ENCODE data around the gene PTPRM. TPM values are rescaled to one million over a fixed set of nuclear protein-coding genes. Genes with fewer than 3 reads are reported as not detected.

PTPRM gene
- total and polyA plus RNA-seq, 2 of the 8 experiments (the other 6 are each of a cell fraction or from before 2014, with no cell fraction given), result 4.1 to 7.0 TPM

DNA sequence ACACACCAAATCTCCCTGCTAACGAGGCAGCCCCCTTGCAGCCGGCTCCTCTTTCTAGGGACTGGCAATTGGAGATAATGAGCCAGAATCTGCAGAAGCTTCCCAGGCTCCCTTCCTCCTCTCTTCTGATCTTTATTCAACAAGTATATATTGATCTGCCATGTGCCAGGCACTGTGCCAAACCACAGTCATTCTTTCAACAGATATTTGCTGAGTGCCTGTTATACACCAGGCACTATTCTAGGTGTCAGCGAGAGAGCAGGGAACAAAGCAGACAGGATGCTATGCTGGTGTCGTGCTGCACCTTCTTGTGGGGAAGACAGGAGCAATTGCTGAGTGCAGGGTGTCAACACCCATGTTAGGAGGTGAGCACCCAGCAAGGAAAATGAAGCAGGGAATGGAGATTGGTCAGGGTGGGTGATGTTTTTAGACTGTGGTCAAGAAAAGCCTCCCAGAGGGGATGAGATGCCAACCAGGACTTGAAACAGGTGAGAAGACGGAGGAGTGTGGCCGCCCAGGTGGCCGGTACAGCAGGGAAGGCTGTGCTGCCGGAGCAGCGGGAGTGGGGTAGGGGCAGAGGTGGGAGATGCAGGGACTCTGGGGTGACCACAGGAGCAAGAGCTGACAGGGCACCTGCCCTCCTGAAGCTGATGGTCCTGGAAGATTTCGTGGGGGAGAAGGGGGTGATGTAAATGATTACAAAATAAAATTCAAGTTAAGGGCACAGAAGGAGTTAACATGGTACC, 734.5 kb downstream of the PTPRM start:
- Histone ChIP-seq H3K18ac (ENCODE audit: extremely low read depth, low read length) (no peak overlapping the region), H4K5ac (ENCODE audit: insufficient read length, low read depth, low read length) (no peak overlapping the region), H3K4ac (replicated peaks; ENCODE audit: insufficient read length, low read depth, low read length) (no peak overlapping the region), H2AFZ (ENCODE audit: low read length) (no peak overlapping the region), H3K27me3 (replicated peaks in 1 of 4; ENCODE audit: control insufficient read depth in 3 of 4, extremely low read depth in 1 of 4, insufficient read depth in 3 of 4, low read length in 3 of 4) (no peaks in the 10 kb centered on the region), H4K20me1 (replicated peaks in 1 of 2; ENCODE audit: control insufficient read depth in 1 of 2, insufficient read depth in 2 of 2, low read length in 2 of 2) (no peaks in the 10 kb centered on the region), H3K9me3 (ENCODE audit: insufficient read depth in 2 of 2, low read depth in 1 of 2, low read length in 1 of 2) (no peaks in the 10 kb centered on the region), H3K36me3 (ENCODE audit: control insufficient read depth in 2 of 4, insufficient read depth in 4 of 4, low read length in 3 of 4) (no peaks in the 10 kb centered on the region), H3K4me2 (ENCODE audit: insufficient read depth in 1 of 2, low read depth in 2 of 2, low read length in 2 of 2) (no peak overlapping the region), H2BK5ac (ENCODE audit: low read depth, low read length) (no peak overlapping the region), H3K14ac (ENCODE audit: insufficient read length) (no peak overlapping the region), H2BK120ac (replicated peaks; ENCODE audit: low read depth, low read length) (no peak overlapping the region), H3K4me1 (replicated peaks in 1 of 4; ENCODE audit: control insufficient read depth in 3 of 4, insufficient read depth in 4 of 4, low read length in 3 of 4) (no peaks in the 10 kb centered on the region; a peak in 1 of 7 replicates), H4K91ac (replicated peaks; ENCODE audit: insufficient read length, low read length) (no peak overlapping the region), H3K9ac (replicated peaks in 1 of 4; ENCODE audit: extremely low read depth in 1 of 4, low read depth in 3 of 4, low read length in 3 of 4) (no peak overlapping the region), H2BK20ac (ENCODE audit: low read length) (no peak overlapping the region), H3K79me1 (ENCODE audit: low read depth, low read length) (no peaks in the 10 kb centered on the region), H2BK12ac (ENCODE audit: low read depth, low read length) (no peak overlapping the region), H3K27ac (ENCODE audit: low read depth, low read length) (no peak overlapping the region), H2AK5ac (ENCODE audit: low read depth, low read length) (no peak overlapping the region), H3K23me2 (ENCODE audit: low read depth, low read length) (no peaks in the 10 kb centered on the region), H3K56ac (replicated peaks; ENCODE audit: insufficient read length, low read depth, low read length) (no peak overlapping the region), H3K4me3 (ENCODE audit: extremely low read depth in 1 of 4, insufficient read depth in 2 of 4, low read depth in 3 of 4, low read length in 4 of 4) (no peak overlapping the region), H4K8ac (ENCODE audit: extremely low read depth, insufficient read depth, low read length) (no peak overlapping the region), H3K23ac (ENCODE audit: insufficient read length) (no peak overlapping the region), H3K79me2 (ENCODE audit: control insufficient read depth in 1 of 2, insufficient read depth in 2 of 2, low read length in 2 of 2) (no peaks in the 10 kb centered on the region), H2BK15ac (ENCODE audit: low read length) (0 out of 2 replicates have a peak overlapping the region, but pooled peaks have one; percentile 14)
- 89% methylated on average over 10 of the region's 10 CpGs; no CpG with 5 or more reads in 1 of the 2 experiments for WGBS, 2 experiments (ENCODE audit: extremely low coverage in 1 of 2, insufficient coverage in 1 of 2, insufficient read length in 1 of 2, insufficient replicate concordance in 2 of 2, low coverage in 1 of 2, low lambda C conversion rate in 2 of 2, missing lambda C conversion rate in 1 of 2)
- TF ChIP-seq JUN (IDR thresholded peaks at IDR 0.05; ENCODE audit: low read depth, low read length), result no peak
- no peak for TF ChIP-seq CTBP2 (IDR thresholded peaks at IDR 0.05; ENCODE audit: borderline replicate concordance, insufficient read depth, insufficient read length, low read length)
- TF ChIP-seq JUND (IDR thresholded peaks at IDR 0.05; ENCODE audit: low read length), result no peak
- TF ChIP-seq RFX5 (IDR thresholded peaks at IDR 0.05; ENCODE audit: borderline replicate concordance, low read depth, low read length), result no peak
- no peak for TF ChIP-seq HDAC2 (IDR thresholded peaks at IDR 0.05; ENCODE audit: borderline replicate concordance in 1 of 2, low read depth in 2 of 2, low read length in 2 of 2)
- POLR2A ChIA-PET (ENCODE audit: partially characterized antibody), result no interaction called here
- CTCF ChIA-PET (ENCODE audit: partially characterized antibody), result no interaction called here
- FAIRE-seq (no peak), DNase-seq (ENCODE audit: low read depth in 1 of 2, low spot score in 2 of 2) (no peak)
